SKM-1 treated with dmso at 0.1 percent for 144 hours (cell line): ENCODE measurements around the gene MACO1.
A peak's percentile ranks its signal among the peaks of the same experiment; 100 is the strongest.

ENCODE experiments used
- DNase-seq: peaks from one replicate; lab custom pipeline; 2025; ENCODE audit not compliant: unreplicated experiment; lab: John Stamatoyannopoulos, UW

MACO1 gene

GRCh38 chr1:25520446-25521061, 89.9 kb downstream of the MACO1 start:
- peak; percentile 35 for DNase-seq

- DNase-seq = no peak
Observed at GRCh38 chr1:25522031-25522655, 91.4 kb downstream of the MACO1 start.

- DNase-seq = no peak
Observed at GRCh38 chr1:25523542-25523941, 92.8 kb downstream of the MACO1 start.

- DNase-seq = no peak
Observed at GRCh38 chr1:25524568-25525360, 94.1 kb downstream of the MACO1 start.

GRCh38 chr1:25525361-25525688, 94.6 kb downstream of the MACO1 start:
- DNase-seq = no peak

- no peak for DNase-seq
Observed at GRCh38 chr1:25526753-25527152, 96.1 kb downstream of the MACO1 start.

GRCh38 chr1:25527226-25527846, 96.6 kb downstream of the MACO1 start:
- no peak for DNase-seq

GRCh38 chr1:25527946-25528595, 97.4 kb downstream of the MACO1 start:
- DNase-seq = no peak

GRCh38 chr1:25528881-25529517, 98.3 kb downstream of the MACO1 start:
- no peak for DNase-seq

GRCh38 chr1:25529518-25530185, 99.0 kb downstream of the MACO1 start:
- DNase-seq = no peak

GRCh38 chr1:25530186-25531081, 99.7 kb downstream of the MACO1 start:
- no peak for DNase-seq

- no peak for DNase-seq
Observed at GRCh38 chr1:25531082-25531461, 100.4 kb downstream of the MACO1 start.

GRCh38 chr1:25532970-25533369, 102.3 kb downstream of the MACO1 start:
- no peak for DNase-seq

GRCh38 chr1:25533775-25534409, 103.2 kb downstream of the MACO1 start:
- no peak for DNase-seq

GRCh38 chr1:25534410-25534788, 103.7 kb downstream of the MACO1 start:
- DNase-seq = no peak

- DNase-seq = no peak
Observed at GRCh38 chr1:25536124-25536523, 105.4 kb downstream of the MACO1 start.

GRCh38 chr1:25537153-25537831, 106.6 kb downstream of the MACO1 start:
- DNase-seq = peak; percentile 16

- DNase-seq = no peak
Observed at GRCh38 chr1:25538191-25538767, 107.6 kb downstream of the MACO1 start.
